HG03175 (cell line): ENCODE data around the gene FGF22.

Source experiments
- ATAC-seq: cut with Tn5 transposase; IDR thresholded peaks from one replicate; pipeline ENCODE4 v1.9.1; 2021; ENCODE audit warnings: mild to moderate bottlenecking, moderate library complexity; ENCODE audit not compliant: unreplicated experiment

FGF22 gene

GRCh38 chr19:677601-678436 lies 38.1 kb downstream of the FGF22 start:
- no peak for ATAC-seq

- ATAC-seq = no peak
Measured at GRCh38 chr19:678791-679388, 39.2 kb downstream of the FGF22 start.

GRCh38 chr19:679418-680286 lies 40.0 kb downstream of the FGF22 start:
- ATAC-seq = peak; percentile 7

- ATAC-seq = peak; percentile 69
Measured at GRCh38 chr19:680287-681028, 40.8 kb downstream of the FGF22 start.

GRCh38 chr19:681029-682019 lies 41.6 kb downstream of the FGF22 start:
- no peak for ATAC-seq

- ATAC-seq = no peak
Measured at GRCh38 chr19:682678-683320, 43.1 kb downstream of the FGF22 start.

- ATAC-seq = no peak
Measured at GRCh38 chr19:685454-685931, 45.8 kb downstream of the FGF22 start.

GRCh38 chr19:686589-687297 lies 47.1 kb downstream of the FGF22 start:
- ATAC-seq = no peak

GRCh38 chr19:687569-688166 lies 48.0 kb downstream of the FGF22 start:
- no peak for ATAC-seq

- ATAC-seq = no peak
Measured at GRCh38 chr19:688214-688613, 48.5 kb downstream of the FGF22 start.

GRCh38 chr19:688992-689391 lies 49.3 kb downstream of the FGF22 start:
- ATAC-seq = no peak

- ATAC-seq = no peak
Measured at GRCh38 chr19:690203-690602, 50.5 kb downstream of the FGF22 start.
